Smooth muscle cell (in vitro differentiated cells): ENCODE measurements around the gene FGF14. TPM values are rescaled to one million over a fixed set of nuclear protein-coding genes. Genes with fewer than 3 reads are reported as not detected.

ENCODE experiments used
- DNase-seq: peaks from one replicate; lab custom pipeline; 2025; ENCODE audit not compliant: unreplicated experiment; lab: John Stamatoyannopoulos, UW
- H2AFZ ChIP-seq: fragments of 200-600 bp; sonication (generic); 2 replicates; pipeline ENCODE4 v1.6.0; 2016; ENCODE audit warnings: antibody characterized with exemption, low read depth, mild to moderate bottlenecking
- H3F3A ChIP-seq: fragments of 200-600 bp; sonication (generic); 2 replicates; pipeline ENCODE4 v1.6.0; 2017; ENCODE audit warnings: antibody characterized with exemption, low read depth
- H3K27ac ChIP-seq: fragments of 200-600 bp; sonication (generic); 2 replicates; pipeline ENCODE4 v1.5.1; 2016; ENCODE audit warnings: low read depth, mild to moderate bottlenecking
- H3K27me3 ChIP-seq: fragments of 200-600 bp; sonication (generic); 2 replicates; pipeline ENCODE4 v1.6.1; 2016; ENCODE audit warnings: low read depth, mild to moderate bottlenecking
- H3K36me3 ChIP-seq: fragments of 200-600 bp; sonication (generic); 2 replicates; pipeline ENCODE4 v1.5.1; 2016; ENCODE audit warnings: low read depth
- H3K4me1 ChIP-seq: fragments of 200-600 bp; sonication (generic); 2 replicates; pipeline ENCODE4 v1.5.1; 2016; ENCODE audit warnings: low read depth
- H3K4me2 ChIP-seq: fragments of 200-600 bp; sonication (generic); 2 replicates; pipeline ENCODE4 v1.6.0; 2016; ENCODE audit warnings: mild to moderate bottlenecking
- H3K4me3 ChIP-seq: fragments of 200-600 bp; sonication (generic); 2 replicates; pipeline ENCODE4 v1.5.1; 2016; ENCODE audit warnings: mild to moderate bottlenecking
- H3K79me2 ChIP-seq: fragments of 200-600 bp; sonication (generic); 2 replicates; pipeline ENCODE4 v1.6.0; 2016; ENCODE audit warnings: low read depth, mild to moderate bottlenecking
- H3K9ac ChIP-seq: fragments of 200-600 bp; sonication (generic); 2 replicates; pipeline ENCODE4 v1.6.0; 2016; ENCODE audit warnings: low read depth
- H3K9me3 ChIP-seq: fragments of 200-600 bp; sonication (generic); replicated peaks from 2 replicates; pipeline ENCODE4 v1.5.1; 2016; ENCODE audit warnings: low read depth
- H4K20me1 ChIP-seq: fragments of 200-600 bp; sonication (generic); 2 replicates; pipeline ENCODE4 v1.6.0; 2016; ENCODE audit warnings: low read depth
- WGBS: methylation state at CpG from one replicate; pipeline ENCODE4 v1.1.7; 2016; ENCODE audit warnings: low lambda C conversion rate; 5-methylcytosine and 5-hydroxymethylcytosine counted together
- polyA plus RNA-seq: library from polyadenylated mRNA; unstranded; fragments of >200 nt; fragmentation: Nextera tagmentation; extraction: Ambion mirVana; gene quantifications from 2 replicates; pipeline ENCODE4 v1.2.1, GENCODE V29; 2016
- total RNA-seq: library from RNA; depleted of rRNA; stranded (reverse); fragments of >200 nt; gene quantifications from 2 replicates; pipeline ENCODE4 v1.2.3, GENCODE V29; 2014
- TF ChIP-seq, protein P1 (sequence below): fragments of 200-600 bp; sonication (generic); IDR thresholded peaks from 2 replicates; pipeline ENCODE4 v1.5.1; 2017; ENCODE audit warnings: borderline replicate concordance, mild to moderate bottlenecking, antibody characterized with exemption; ENCODE audit not compliant: insufficient read depth, poor library complexity, severe bottlenecking

The FGF14 gene
- total and polyA plus RNA-seq, 2 experiments from 2014 or later = 0.23 TPM; not detected in 1

DNA sequence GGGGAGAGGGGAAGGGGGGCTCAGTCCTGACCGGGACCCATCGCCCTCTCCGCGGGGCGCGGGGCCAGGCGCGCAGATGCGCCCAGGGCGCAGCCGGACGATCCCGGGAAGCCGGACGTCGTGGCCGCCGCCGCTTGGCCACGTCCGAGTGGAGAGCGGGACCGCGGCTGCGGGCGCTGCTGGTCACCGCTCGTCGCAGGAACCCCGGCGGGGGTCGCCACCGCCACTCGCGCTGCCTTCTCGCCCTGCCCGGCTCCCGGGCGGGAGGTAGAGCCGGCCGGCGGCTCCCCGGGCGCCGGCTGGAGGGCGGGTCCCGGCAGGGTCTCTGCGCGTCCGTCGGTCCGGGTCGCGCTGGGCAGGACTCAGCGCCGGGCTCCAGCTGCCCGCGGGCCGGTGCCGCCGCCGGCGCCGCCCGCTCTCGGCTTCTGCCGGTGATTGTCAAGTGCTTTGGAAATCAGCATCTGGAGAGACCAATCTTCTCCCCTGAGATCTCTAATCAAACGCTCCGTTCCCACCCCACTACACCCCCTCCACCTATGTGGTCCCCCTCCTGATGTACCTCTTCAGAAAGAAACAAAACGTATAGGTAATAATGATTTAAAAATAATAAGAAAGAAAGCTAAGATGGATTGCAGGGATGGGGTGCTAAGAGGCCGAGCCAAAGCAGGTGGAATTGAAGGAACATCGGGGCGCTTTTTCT is 484.9 kb downstream of the FGF14 start:
- no peaks in the 10 kb centered on the region for H3F3A ChIP-seq
- H4K20me1 ChIP-seq = no peaks in the 10 kb centered on the region
- H3K27ac ChIP-seq = no peak overlapping the region
- no peak overlapping the region for H3K4me3 ChIP-seq
- peaks cover 100% of the 10 kb centered on the region for H3K27me3 ChIP-seq
- no peaks in the 10 kb centered on the region for H3K79me2 ChIP-seq
- H3K36me3 ChIP-seq = no peaks in the 10 kb centered on the region
- peaks cover 8% of the 10 kb centered on the region for H3K4me1 ChIP-seq
- no peak overlapping the region for H2AFZ ChIP-seq
- peak overlapping the region; percentile 75 for H3K4me2 ChIP-seq
- H3K9me3 ChIP-seq = no peaks in the 10 kb centered on the region
- no peak for DNase-seq
- WGBS = 3% methylated on average over 63 of the region's 73 CpGs
- no peak overlapping the region for H3K9ac ChIP-seq
- TF ChIP-seq, protein P1, sequence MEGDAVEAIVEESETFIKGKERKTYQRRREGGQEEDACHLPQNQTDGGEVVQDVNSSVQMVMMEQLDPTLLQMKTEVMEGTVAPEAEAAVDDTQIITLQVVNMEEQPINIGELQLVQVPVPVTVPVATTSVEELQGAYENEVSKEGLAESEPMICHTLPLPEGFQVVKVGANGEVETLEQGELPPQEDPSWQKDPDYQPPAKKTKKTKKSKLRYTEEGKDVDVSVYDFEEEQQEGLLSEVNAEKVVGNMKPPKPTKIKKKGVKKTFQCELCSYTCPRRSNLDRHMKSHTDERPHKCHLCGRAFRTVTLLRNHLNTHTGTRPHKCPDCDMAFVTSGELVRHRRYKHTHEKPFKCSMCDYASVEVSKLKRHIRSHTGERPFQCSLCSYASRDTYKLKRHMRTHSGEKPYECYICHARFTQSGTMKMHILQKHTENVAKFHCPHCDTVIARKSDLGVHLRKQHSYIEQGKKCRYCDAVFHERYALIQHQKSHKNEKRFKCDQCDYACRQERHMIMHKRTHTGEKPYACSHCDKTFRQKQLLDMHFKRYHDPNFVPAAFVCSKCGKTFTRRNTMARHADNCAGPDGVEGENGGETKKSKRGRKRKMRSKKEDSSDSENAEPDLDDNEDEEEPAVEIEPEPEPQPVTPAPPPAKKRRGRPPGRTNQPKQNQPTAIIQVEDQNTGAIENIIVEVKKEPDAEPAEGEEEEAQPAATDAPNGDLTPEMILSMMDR = no peak

DNA sequence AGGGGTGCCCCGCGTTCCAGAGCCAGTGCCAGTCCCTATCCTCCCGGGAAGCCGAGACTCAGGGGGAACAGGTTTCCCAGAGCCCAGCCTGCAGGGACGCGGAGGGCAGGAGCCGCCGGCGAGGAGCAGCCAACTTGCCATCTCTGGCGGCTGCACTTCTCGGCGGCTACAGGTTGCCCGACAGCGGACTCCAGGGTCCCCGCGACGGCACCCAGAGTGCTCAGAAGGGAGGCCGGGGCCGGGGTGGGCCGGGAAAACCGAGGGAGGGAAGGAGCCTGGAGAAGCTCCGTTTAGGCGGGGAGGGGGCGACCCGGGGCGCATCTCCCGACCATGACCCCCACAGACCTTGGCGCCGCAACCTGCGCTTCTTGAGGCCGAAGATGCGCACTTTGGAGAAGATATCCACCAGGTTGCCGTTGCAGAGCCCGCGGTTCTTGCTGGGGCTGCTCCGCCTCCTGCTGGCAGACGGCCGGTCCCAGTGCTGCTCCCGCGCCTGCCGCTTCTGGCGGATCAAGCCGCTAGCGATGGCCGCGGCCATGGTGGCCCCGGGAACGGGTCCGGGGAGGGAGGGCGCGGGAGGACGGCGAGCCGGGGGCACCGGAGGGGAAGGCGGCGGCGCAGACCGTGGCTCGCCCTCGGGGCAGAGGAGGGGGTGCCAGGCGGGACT is 485.6 kb downstream of the FGF14 start:
- 3% methylated on average over 45 of the region's 62 CpGs for WGBS
- H3K4me3 ChIP-seq = no peak overlapping the region
- no peaks in the 10 kb centered on the region for H3F3A ChIP-seq
- no peak overlapping the region for H3K27ac ChIP-seq
- H3K79me2 ChIP-seq = no peaks in the 10 kb centered on the region
- H3K9ac ChIP-seq = no peak overlapping the region
- H3K9me3 ChIP-seq = no peaks in the 10 kb centered on the region
- H3K36me3 ChIP-seq = no peaks in the 10 kb centered on the region
- H3K27me3 ChIP-seq = peaks cover 97% of the 10 kb centered on the region
- peaks cover 8% of the 10 kb centered on the region for H3K4me1 ChIP-seq
- TF ChIP-seq, protein P1 = peak; percentile 18
- H2AFZ ChIP-seq = no peak overlapping the region
- no peaks in the 10 kb centered on the region for H4K20me1 ChIP-seq
- DNase-seq = no peak
- peak overlapping the region; percentile 75 for H3K4me2 ChIP-seq

DNA sequence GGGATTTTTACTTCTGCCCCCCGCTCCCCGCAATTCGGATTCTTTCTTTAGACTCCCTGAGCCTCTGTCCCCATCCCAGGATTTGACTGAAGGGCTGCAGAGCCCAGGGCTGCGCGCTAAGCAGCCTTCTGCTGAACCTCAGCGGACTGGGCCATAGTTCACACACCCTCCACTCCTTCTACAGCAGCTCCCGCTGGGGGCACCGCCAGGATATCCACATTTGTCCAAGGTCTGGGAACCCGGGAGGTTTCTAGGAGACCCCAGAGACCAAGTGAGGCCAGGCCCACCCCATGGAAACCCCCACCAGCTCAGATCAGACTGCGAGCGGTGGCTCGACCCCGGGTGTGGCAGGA is 486.1 kb downstream of the FGF14 start:
- Histone ChIP-seq H3K4me1 (peaks cover 8% of the 10 kb centered on the region), H3K4me3 (no peak overlapping the region), H3F3A (no peaks in the 10 kb centered on the region), H3K36me3 (no peaks in the 10 kb centered on the region), H2AFZ (no peak overlapping the region), H3K9me3 (no peaks in the 10 kb centered on the region), H3K4me2 (no peak overlapping the region), H3K9ac (no peak overlapping the region), H3K27me3 (peaks cover 92% of the 10 kb centered on the region), H4K20me1 (no peaks in the 10 kb centered on the region), H3K27ac (no peak overlapping the region), H3K79me2 (no peaks in the 10 kb centered on the region)
- DNase-seq = no peak
- 8% methylated on average over 13 of the region's 13 CpGs for WGBS
- TF ChIP-seq, protein P1 = no peak

DNA sequence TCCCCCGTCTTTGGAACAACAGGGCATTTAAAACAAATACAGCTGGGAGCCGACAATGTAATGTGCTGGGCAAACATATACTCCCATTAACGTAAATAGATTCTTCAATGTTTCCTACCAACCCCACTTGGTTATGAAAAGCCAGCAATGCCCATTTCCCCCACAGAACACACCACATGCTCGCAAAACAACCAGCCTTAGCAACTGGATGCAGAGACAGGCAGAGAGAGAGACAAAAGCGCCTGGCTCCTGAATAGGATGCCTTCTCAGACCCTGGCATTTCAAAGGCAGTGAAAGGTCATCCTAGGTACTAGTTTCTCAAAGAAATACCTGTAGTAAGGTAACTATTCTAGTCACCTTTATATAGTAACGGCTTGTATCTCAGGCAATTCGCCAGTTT is 486.5 kb downstream of the FGF14 start:
- H3K36me3 ChIP-seq = no peaks in the 10 kb centered on the region
- no peaks in the 10 kb centered on the region for H3K9me3 ChIP-seq
- H3K79me2 ChIP-seq = no peaks in the 10 kb centered on the region
- H4K20me1 ChIP-seq = no peaks in the 10 kb centered on the region
- TF ChIP-seq, protein P1 = no peak
- 32% methylated on average over 7 of the region's 7 CpGs for WGBS
- peaks cover 88% of the 10 kb centered on the region for H3K27me3 ChIP-seq
- H3K9ac ChIP-seq = no peak overlapping the region
- no peak overlapping the region for H3K4me2 ChIP-seq
- no peak overlapping the region for H3K4me3 ChIP-seq
- DNase-seq = no peak
- H3F3A ChIP-seq = no peaks in the 10 kb centered on the region
- H3K4me1 ChIP-seq = peaks cover 8% of the 10 kb centered on the region
- no peak overlapping the region for H2AFZ ChIP-seq
- no peak overlapping the region for H3K27ac ChIP-seq
